HG02970 (cell line): ENCODE measurements around the gene COL28A1.
"Not testable (repeated sequence)": the region's sequence is repeated elsewhere in the genome, so short reads cannot be mapped to it uniquely, and the experiment has no call there.

ENCODE experiments used
- ATAC-seq: cut with Tn5 transposase; IDR thresholded peaks from one replicate; pipeline ENCODE4 v1.9.1; 2021; ENCODE audit warnings: mild to moderate bottlenecking, moderate library complexity, moderate number of reproducible peaks; ENCODE audit not compliant: unreplicated experiment, low FRiP score

Gene COL28A1

DNA sequence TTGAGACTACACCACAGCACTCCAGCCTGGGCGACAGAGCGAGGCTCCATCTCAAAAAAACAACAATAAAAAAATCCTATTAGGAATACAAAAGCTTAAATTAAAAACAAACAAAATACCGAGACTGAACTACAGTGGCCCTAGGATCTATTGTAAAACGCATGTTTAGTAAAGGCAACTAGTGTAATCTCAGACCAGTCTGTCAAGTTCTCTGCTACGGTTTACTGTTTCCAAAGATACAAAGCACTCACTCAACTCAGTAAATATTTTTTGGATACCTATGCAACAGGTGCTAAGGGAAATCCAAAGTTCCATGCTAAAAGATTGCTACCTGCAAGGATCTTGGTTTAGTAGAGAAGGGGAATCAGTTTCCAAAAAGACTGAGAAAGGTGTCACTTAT lies 27.6 kb upstream of the COL28A1 start:
- ATAC-seq: no peak

DNA sequence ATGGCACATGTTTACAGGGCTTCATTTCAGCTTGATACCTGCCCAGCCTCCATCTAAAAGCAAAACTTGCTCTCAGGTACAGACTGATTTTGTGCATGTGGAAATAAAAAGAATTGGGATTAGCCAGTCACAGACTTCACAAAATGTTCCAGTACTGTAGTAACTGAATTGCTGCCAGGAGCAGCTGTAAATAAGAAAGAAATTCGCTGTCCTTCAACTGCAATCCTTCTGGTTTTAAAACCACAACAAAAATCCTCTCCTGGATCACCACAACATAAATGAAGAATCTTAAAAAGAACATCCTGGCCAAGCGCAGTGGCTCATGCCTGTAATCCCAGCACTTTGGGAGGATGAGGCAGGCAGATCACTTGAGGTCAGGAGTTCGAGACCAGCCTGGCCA lies 27.1 kb upstream of the COL28A1 start:
- ATAC-seq: no peak

DNA sequence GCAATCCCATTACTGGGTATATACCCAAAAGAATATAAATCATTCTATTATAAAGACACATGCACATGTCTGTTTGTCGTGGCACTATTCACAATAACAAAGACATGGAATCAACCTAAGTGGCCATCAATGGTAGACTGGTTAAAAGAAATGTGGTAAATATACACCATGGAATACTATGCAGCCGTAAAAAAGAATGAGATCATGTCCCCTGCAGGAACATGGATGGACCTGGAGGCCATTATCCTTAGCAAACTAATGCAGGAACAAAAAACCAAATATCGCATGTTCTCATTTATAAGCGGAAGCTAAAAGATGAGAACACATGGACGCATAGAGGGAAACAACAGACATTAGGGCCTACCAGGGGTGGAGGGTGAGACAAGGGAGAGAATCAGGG lies 25.9 kb upstream of the COL28A1 start:
- ATAC-seq: not testable (repeated sequence)

DNA sequence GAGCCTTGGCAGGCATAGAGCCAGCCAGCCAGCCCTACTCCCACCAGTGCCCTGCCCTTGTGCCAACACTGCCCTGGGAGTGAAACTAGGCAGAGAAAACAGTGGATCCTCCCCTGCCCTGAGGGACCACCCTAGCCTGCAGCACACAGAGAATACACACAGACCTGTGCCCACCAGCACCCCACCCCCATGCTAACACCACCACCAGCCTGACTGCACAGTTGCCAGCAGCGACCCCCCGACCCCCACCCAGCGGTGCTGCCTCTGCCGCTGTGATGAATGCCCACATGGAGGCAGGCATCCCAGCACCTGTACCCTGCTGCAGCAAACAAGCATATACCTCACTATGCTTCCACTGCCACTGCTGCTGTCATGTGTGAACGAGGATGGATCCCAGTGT lies 21.6 kb upstream of the COL28A1 start:
- no peak for ATAC-seq

DNA sequence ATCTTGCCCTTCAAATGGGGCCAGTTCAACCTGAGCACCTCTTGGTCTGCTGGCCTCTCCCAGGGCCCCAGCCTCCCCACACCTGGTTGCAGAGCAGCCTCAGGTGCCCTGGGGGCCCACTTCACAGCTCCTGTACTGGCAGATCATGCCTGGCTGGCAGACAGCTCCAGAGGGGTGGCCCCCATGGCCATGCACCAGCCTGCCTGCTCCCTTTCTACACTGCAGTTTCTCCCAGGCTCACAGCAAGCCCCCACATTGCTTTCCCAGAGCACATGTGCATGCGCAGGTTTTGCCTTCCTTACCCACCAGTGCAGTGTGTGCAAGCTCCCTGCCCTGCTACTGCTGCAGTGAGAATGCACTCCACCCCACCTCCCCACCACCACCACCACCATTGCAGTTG lies 21.2 kb upstream of the COL28A1 start:
- no peak for ATAC-seq

DNA sequence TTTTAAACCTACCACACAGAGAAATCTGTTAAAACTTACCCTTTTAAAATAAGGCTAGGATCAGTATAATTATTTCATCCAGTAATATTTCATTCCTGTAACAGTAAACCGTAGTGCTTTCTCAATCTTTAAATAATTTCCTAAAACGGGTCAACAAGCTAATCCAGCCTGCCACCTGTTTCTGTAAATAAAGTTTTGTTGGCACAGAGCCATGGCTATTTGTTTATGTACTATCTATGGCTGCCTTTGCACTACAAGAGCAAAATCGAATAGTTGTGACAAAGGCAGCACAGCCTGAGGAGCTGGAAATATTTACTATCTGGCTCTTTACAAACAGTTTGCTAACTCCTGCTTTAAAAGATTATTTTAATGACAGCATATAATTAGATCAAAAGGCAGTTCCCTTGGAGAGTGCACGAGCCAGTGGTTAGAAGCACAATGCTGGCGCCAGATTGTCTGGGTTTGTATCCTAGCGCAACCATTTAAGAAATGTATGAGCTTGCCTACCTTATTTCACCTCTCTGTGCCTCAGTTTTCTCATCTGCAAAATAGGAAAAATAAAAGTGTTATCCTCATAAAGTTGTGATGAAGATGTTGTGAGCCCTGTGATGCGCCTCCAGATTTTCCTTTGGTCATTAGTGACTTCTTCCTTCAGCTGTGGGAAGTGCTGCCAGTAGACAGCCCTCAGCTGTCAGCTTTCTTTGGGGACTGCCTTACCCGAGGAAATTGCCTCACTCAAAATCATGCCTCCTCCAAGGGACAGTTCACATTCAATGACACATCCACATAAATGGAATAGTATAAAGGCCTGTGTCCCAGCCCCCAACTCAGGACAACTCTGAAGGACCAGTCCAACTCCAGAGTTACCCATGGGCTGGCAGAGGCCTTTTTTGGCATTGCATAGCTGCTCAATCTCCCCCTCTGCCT lies 19.2 kb upstream of the COL28A1 start:
- no peak for ATAC-seq

DNA sequence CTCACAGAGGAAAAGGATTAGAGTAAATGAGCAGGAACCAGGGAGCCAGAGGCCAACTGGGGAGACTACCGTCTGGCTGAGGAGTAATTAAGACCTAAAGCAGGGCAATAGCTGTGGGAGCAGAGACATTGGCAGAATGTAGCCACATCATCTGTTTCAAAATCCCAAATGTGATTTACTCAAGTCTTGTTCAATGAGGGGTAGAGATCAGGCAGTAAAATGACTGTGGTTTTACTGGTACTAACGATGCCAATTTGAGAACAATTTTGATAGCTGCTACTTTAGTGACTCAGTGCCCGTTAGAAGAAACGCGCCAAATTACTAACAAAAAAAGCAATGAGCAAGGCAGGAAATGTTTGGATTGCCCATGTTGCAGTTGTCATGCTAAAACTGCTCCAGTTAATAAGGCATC lies 18.4 kb upstream of the COL28A1 start:
- no peak for ATAC-seq

DNA sequence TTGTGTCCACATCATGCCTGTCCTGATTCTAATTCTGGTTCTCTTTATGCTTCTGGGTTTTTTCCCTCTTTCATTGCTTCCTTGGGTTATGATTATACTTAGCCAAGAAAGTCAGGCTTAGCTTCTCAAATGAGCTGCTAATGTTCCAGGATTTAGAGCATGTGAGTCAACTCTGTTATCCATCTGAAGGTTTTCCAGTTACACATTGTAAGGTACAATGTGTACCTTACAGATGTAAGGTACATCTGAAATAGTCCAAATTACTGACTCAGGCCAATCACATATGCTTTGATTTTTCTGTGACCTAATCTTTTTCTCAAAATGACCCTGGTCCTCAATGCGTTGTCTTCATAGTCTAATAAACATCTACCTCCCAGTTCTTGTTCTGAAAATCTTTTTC lies 17.7 kb upstream of the COL28A1 start:
- ATAC-seq: no peak

DNA sequence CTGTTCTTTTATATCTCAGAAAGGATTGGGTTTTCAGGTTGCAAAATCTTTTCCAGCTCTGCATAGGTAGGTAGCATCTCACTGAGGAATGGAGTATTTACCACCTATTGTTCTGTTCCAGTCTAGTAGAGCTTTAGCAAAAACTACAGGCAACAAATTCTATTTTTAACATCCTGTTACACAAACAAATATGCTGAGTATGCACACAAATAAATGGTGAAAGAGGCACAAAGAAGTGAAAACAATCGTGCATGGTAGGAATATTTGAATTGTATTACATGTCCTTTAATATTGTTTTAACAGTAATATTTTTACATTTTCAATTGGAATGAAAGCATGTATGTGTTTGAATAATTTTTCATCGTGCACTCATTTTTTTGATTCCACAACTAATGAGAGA lies 16.5 kb upstream of the COL28A1 start:
- ATAC-seq: no peak

DNA sequence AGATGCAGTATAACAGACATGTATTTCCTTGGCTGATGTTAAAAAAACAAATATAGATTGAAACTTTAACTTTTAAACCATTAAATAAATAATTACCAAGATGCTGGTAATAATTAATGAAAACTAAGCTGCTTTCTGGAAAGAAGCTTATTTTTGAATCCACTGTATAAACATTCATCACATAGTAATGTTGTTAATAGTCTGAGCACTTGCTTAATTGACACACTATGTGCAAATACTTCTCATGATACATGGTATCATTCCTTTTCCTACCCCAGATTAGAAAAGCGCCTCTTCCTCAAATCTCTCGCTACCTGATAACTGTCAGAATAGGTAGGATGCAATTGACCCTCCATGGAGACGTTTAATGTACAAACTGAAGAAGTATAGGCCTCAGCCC lies 15.0 kb upstream of the COL28A1 start:
- ATAC-seq: no peak

DNA sequence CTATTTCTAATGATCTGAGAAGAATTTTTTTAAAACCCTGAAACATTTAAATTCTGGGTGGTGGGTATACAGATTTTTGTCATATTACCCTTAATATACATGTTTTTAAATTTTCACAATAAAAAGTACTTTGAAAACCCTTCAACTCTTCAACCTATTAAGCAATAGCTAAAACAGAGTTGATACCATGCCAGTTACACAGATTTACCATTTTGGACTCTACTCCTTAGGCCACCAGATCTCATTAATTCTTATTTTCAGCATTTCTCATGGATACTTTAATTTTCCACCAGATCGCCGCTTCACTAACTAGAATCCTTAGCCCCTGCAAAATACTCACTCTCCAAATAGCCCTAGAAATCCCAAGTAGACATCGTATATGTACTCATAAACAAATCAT lies 12.7 kb upstream of the COL28A1 start:
- no peak for ATAC-seq

DNA sequence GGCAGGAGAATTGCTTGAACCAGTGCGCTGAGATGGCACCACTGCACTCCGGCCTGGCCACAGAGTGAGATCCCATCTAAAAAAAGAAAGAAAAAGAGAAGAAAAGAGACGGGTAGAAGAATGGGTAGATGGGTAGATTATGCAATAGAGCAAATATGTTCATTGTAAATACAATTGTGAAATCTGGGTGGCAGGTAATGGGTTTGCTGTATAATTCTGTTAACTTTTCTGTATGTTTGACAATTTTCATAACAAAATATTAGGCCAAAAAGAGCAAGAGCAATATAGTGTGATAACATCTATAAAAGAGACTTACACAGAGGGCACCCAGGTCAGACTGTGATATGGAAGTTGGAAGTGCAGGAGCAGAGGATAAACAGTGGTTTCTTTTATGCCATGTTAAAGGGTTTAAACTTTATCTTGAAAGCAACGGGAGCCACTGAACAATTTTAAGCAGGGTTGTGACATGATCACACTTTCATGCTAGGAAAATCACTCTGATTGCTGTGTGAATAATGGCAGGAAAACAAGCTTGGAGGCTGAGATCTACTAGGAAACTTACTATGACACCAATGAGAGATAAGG lies 6.7 kb upstream of the COL28A1 start:
- ATAC-seq: no peak

DNA sequence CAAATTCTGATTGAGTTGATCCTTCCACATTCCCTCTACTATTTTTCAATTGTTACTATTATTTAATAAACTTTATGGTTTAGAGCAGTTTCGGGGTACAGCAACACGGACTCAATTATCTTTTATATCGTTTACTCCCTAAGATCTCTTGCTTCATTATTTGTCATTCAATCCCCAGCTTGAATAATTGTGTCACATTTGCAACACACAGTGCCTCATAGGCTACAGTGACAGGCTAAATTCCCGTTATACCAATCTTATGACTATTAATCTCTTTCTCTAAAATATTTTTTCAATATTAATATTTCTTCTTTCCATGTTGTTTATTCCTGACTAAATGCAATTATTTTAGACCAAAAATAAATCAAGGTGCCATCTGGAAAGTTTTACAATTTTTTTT lies 4.0 kb upstream of the COL28A1 start:
- ATAC-seq: no peak

DNA sequence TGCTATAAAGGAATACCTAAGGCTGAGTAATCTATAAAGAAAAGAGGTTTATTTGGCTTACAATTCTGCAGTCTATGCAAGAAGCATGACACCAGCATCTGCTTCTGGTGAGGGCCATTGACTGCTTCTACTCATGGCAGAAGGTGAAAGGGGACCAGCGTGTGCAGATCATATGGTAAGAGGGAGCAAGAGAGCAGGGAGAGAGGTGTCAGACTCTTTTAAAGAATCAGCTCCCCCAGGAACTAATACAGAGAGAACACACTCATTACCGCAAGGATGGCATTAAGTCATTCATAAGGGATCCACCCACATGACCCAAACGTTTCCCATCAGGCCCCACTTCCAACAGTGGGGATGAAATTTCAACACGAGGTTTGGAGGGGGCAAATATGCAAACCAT lies 3.5 kb upstream of the COL28A1 start:
- no peak for ATAC-seq

DNA sequence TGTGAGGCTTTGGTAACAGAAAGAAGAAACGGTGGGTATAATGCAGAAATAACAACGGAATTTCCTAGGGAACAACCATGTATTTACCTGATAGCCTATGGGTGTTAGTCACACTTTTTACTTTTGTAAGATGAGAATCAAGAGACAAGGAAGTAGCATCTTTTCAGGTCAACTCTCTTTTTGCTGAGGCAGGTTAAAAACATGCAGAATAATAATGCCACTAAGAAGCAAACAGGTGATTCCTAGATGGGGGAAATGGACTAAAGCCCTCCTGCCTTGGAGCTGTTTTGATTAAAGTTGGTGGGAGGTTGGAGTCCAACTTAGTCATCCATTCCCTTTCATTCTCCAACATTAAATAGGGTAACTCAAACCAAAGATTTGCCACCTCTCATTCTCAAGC lies 2.0 kb upstream of the COL28A1 start:
- ATAC-seq: no peak

DNA sequence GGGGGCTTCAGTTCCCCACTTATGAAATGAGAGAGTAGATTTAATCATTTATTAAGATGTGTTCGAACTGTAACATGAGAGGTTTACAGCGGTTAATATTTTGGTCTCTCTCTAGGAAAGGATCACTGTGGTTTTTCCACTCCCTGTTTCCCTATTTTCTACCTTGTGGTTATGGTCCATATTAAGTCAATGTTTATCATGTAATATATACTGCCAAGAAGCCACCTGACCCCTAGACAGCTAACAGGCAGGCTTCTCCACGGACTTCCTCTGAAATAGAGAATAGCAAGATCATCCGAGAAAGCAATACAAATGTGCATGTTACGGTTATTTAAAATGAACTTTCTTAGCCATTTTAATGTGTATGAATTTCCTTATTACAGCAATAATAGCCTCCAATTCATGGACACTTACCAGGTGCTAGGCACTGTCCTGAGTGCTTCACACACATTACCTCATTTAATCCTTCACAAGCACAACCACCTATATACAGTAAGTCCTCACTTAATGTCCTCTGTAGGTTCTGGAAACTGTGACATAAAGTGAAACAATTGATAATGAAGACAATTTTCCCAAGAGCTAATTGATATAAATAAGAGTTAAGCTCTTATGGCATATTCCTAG lies 835 bp upstream of the COL28A1 start:
- no peak for ATAC-seq

DNA sequence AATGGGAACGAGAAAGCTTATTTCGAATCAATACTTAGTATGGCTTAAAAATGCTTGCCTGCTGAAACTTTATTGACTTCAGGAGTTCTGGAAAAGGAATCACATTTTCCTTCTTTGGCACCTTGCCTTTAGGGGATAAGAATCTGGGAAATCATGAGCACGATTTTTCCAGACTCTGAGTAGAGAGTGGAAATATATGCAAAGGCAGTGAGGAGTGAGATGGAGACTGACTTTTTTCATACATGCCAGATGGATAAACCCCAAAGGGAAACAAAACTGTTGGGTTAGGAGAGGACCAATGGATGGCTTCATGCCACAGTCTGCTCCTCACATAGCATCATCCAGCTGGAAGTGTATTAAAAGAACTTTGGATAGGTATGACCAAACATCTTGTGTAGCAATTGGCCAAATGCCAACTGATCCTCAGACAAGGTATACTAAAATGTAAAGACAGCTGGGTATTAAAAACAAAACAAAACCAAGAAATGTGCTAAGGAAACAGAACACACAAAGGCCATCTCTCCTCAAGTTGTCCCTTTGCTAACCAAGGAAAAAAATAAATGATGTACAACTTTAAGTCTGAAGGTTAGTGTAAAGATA lies 1.7 kb downstream of the COL28A1 start:
- no peak for ATAC-seq

DNA sequence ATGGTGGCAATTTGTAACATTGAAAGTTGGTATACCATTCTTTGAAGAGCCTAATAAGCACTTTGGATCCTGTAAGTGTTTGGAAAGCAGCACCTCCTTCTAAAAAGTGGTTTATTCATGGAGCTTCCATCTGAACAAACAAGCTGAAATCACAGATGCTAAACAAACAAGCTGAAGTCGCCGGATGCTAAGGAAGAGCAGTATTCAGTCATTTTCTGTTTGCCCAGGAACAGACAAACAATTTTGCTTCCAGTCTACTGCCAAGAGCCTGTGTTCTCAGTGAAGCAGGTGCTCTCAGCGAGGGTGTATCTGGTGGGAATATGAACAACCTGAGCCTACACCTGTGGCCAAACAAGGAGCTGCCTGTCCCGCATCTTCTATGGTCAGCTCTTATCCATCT lies 6.3 kb downstream of the COL28A1 start:
- ATAC-seq: no peak

DNA sequence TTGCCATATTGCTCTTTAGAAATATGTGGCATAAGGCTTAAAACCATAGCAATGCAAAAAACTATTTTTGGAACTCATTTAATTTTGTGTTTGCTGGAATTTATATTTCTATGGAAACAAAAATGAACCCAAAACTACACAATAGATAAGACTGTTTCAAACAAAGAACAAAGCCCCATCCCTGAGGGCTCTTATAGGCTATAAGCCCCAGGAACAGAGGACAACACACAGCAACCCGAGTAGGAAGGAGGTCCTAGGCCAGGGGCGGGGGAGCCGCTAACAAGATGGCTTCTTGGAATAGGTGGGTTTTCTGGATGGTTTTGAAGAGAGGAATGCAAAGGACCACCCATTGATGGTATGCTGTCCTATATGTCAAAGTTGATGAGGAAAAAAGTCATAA lies 8.6 kb downstream of the COL28A1 start:
- ATAC-seq: no peak

DNA sequence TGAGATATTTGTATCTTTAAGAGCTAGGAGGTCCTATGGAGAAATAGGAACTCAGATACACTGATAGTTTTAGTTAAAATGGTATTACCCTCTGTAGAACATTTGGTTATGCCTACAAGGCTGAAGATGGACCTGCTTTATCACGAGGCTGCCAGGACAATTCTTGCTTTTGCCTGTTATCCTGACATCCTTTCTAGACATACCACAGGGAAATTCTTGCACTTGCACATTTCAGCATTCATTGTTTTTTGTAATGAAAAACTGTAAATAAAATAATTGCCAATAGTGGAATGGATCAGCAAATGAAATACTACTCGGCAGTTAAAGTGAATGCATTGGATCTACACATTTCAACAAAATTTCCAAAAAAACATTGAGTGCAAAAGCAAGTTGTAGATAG lies 9.7 kb downstream of the COL28A1 start:
- ATAC-seq: no peak

DNA sequence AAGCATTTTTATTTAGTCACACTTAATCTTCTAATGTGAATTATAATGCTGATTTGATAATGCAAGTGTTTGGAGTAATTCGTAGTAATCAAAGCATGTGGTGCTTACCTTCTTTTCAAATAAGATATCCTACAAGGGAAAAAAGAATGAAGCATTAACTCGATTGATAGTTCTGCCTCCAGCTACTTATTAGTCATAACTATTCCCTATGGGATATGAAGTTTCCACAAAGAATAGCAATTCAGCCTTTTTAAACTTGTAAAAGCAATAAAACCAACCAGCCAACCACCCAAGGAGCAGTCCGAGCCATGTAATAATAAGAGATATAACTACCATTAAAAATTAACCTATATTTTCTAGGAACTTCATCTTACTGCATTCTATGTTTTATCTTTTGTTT lies 11.6 kb downstream of the COL28A1 start:
- ATAC-seq: no peak
